Measurements from ENCODE around the gene ZNF74.

Gene ZNF74

GRCh38 chr22:20433191-20433590, 39.2 kb downstream of the ZNF74 start:
- Mint-ChIP-seq H3K9me3 (no peaks in the 10 kb centered on the region), H3K27ac (no peak overlapping the region), H3K4me3 (no peak overlapping the region), H3K4me1 (peaks cover 22% of the 10 kb centered on the region), H3K27me3 (peaks cover 33% of the 10 kb centered on the region), H3K36me3 (peaks cover under 1% of the 10 kb centered on the region)
- ATAC-seq (ENCODE audit: low read depth) (no peak), DNase-seq (ENCODE audit: low spot score in 2 of 2) (no peak)

DNA sequence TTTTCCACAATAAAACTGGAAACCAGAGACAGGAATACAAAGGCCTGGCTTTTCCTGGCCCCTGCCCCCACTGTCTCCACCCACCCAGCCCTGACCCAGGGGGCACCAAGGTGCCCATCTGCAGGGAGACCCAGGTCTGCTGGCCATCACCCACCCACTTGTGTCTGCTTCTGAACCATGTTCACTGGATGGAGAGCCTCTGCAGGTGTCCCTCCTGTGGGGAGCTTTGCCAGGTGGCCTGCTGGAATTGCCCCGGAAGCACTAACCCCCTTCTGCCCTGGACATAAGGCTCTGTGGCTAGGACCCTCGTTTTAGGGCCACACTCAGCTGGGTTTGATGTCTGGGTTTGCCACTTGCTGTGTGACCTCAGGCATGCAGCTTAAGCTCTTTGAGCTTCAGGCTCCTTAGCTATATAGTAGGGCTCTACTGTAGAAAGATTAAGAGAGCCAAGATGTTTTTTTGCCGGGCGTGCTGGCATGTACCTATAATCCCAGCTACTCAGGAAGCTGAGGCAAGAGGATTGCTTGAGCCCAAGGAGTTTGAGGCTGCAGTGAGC, 39.8 kb downstream of the ZNF74 start:
- Mint-ChIP-seq H3K4me3 (no peak overlapping the region), H3K36me3 (no peaks in the 10 kb centered on the region), H3K27ac (no peak overlapping the region), H3K27me3 (peaks cover 37% of the 10 kb centered on the region), H3K4me1 (peaks cover 23% of the 10 kb centered on the region), H3K9me3 (no peaks in the 10 kb centered on the region)
- DNase-seq (ENCODE audit: low spot score in 2 of 2), result no peak
- ATAC-seq (ENCODE audit: low read depth), result no peak

GRCh38 chr22:20434264-20434751, 40.4 kb downstream of the ZNF74 start:
- ATAC-seq (ENCODE audit: low read depth) (no peak), DNase-seq (ENCODE audit: low spot score in 2 of 2) (no peak)
- Mint-ChIP-seq H3K4me3 (no peak overlapping the region), H3K27ac (no peak overlapping the region), H3K4me1 (peaks cover 19% of the 10 kb centered on the region), H3K36me3 (no peaks in the 10 kb centered on the region), H3K9me3 (no peaks in the 10 kb centered on the region), H3K27me3 (peaks cover 33% of the 10 kb centered on the region)

DNA sequence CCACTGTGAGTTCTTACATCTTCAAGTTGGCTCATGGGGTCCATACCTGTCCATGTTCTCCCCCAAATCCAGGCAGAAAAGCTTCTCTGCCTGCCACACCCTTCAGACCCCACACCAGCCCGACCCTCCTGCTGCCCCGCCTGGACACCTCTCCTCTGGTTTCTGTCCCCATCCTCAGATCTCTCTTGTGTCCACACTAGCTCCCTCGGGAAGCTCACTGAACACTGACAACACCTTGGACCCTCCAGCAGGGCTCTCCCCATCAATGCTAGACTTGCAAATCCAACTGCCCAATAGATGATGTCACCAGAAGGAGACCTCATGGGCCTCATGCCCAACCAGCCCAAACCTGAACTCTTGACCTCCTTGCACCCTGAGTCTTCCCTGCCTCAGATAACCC, 40.8 kb downstream of the ZNF74 start:
- Mint-ChIP-seq H3K9me3 (no peaks in the 10 kb centered on the region), H3K27ac (no peak overlapping the region), H3K4me3 (no peak overlapping the region), H3K36me3 (no peaks in the 10 kb centered on the region), H3K27me3 (peaks cover 36% of the 10 kb centered on the region), H3K4me1 (peaks cover 19% of the 10 kb centered on the region)
- DNase-seq (ENCODE audit: low spot score in 2 of 2) (no peak), ATAC-seq (ENCODE audit: low read depth) (no peak)

DNA sequence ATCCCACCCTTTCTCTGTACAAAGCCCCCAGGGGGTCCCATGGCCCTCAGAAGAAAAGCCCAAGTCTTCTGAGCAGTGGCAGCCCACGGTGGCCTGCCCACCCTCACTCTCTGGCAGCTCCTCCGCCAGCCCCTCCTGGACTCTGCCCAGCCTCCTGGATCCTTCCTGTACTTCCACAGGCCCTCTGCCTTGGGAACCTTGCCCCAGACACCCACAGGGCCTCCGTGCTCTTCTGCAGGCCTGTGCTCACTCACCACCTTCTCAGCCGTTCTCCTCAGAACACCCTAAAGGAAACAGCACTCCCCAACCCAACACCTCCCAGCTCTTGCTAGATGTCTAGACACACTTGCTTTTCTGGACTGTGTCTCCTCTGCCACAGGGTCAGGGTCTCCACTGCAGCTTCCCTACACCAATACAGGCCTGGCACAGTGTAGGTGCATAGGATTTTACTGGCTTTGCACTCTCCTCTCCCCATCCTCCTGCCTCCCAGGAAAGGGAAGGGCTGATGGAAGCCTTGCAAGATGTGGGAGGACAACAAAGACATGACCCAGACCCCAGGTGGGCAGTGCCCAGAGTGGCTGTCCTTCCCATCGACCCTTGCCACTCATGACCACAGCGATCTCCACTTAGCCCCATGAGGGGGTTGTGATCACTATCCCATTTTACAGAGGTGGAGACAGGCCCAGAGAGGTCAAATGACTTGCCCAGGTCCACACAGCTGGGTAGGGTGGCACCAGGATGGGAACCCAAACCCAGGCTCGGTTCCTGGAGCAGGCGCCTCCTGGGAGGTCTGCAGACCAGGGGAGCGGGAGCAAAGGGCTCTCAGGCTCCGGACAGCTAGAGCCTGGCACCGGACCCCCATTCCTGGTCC, 41.7 kb downstream of the ZNF74 start:
- Mint-ChIP-seq H3K9me3 (no peaks in the 10 kb centered on the region), H3K36me3 (peaks cover 2% of the 10 kb centered on the region)
- no peak for ATAC-seq (ENCODE audit: low read depth)

DNA sequence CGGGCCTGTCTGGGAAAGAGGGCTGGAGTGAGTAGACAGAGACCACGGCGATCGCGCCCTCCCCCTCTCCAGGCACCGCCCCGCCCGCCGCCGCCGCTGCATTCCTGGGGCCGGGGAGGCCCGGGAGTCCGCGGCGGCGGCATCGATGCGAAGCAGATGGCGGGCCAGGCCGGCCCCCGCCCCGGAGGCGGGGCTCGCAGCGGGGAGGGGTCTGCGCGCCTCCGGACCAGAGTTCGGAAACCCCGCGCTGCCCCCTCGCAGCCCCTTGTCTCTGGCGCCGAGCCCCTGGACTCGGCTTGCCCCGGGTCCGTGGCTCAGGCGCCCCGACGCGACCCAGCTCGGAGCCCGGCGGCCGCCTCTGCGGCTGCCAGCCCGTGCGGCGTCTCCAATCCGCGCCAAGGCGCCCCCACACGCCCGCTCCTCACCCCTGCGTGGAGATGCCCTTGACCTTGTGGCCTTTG, 42.4 kb downstream of the ZNF74 start:
- peaks cover 3% of the 10 kb centered on the region for H3K36me3 Mint-ChIP-seq
- DNase-seq (ENCODE audit: low spot score in 2 of 2), result no peak
- no peak overlapping the region for H3K27ac Mint-ChIP-seq
- no peaks in the 10 kb centered on the region for H3K9me3 Mint-ChIP-seq
- ATAC-seq (ENCODE audit: low read depth), result peak; percentile 40
- peaks cover 36% of the 10 kb centered on the region for H3K27me3 Mint-ChIP-seq
- peaks cover 22% of the 10 kb centered on the region for H3K4me1 Mint-ChIP-seq
- H3K4me3 Mint-ChIP-seq, result peak overlapping the region; percentile 89

More for the DNA sequence above, 41.7 kb downstream of the ZNF74 start:
- no peak overlapping the region for H3K27ac Mint-ChIP-seq
- peak overlapping the region; percentile 18 for H3K4me3 Mint-ChIP-seq
- peaks cover 22% of the 10 kb centered on the region for H3K4me1 Mint-ChIP-seq
- H3K27me3 Mint-ChIP-seq, result peaks cover 36% of the 10 kb centered on the region
- DNase-seq (ENCODE audit: low spot score in 2 of 2), result no peak

- peaks cover 35% of the 10 kb centered on the region for H3K27me3 Mint-ChIP-seq
- peaks cover 22% of the 10 kb centered on the region for H3K4me1 Mint-ChIP-seq
- peak; percentile 43 for ATAC-seq (ENCODE audit: low read depth)
- H3K4me3 Mint-ChIP-seq, result peak overlapping the region; percentile 89
- H3K36me3 Mint-ChIP-seq, result peaks cover 3% of the 10 kb centered on the region
- H3K27ac Mint-ChIP-seq, result peak overlapping the region; percentile 90
- H3K9me3 Mint-ChIP-seq, result no peaks in the 10 kb centered on the region
- peak in 1 of 2 donors; percentile 50 for DNase-seq (ENCODE audit: low spot score in 2 of 2)
Observed at GRCh38 chr22:20436768-20437612, 43.0 kb downstream of the ZNF74 start.

- Mint-ChIP-seq H3K27me3 (peaks cover 30% of the 10 kb centered on the region), H3K4me3 (peak within 1 kb of the TSS; percentile 89), H3K4me1 (peaks cover 22% of the 10 kb centered on the region), H3K9me3 (no peaks in the 10 kb centered on the region), H3K36me3 (peaks cover 6% of the 10 kb centered on the region), H3K27ac (peak within 1 kb of the TSS; percentile 90)
- DNase-seq (ENCODE audit: low spot score in 2 of 2) (no peak), ATAC-seq (ENCODE audit: low read depth) (peak; percentile 20)
Observed at GRCh38 chr22:20437613-20438426, 43.9 kb downstream of the ZNF74 start, which contains the start of gene SCARF2. SCARF2 (minus strand) TSS chr22:20437825; CDS start chr22:20437754, 71 bp downstream.

DNA sequence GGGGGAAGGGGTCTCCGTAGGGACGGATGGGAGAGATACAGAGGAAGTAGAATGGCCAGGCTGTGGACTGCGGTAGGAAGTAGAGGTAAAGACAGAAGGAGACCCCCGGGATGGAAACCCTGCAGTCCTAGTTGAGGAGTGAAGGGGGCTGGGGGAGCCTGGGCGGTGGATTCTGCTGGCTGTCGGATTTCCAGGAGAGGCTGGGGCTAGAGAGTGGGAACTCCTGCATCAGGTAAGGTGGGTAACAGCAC, 44.4 kb downstream of the ZNF74 start:
- peaks cover 22% of the 10 kb centered on the region for H3K4me1 Mint-ChIP-seq

GRCh38 chr22:20438678-20439492, 44.9 kb downstream of the ZNF74 start:
- Mint-ChIP-seq H3K4me3 (no peak overlapping the region), H3K9me3 (no peaks in the 10 kb centered on the region), H3K36me3 (peaks cover 9% of the 10 kb centered on the region), H3K27ac (no peak overlapping the region), H3K4me1 (peaks cover 22% of the 10 kb centered on the region), H3K27me3 (peaks cover 30% of the 10 kb centered on the region)
- ATAC-seq (ENCODE audit: low read depth), result no peak
- DNase-seq (ENCODE audit: low spot score in 2 of 2), result no peak

More for the DNA sequence above, 44.4 kb downstream of the ZNF74 start:
- Mint-ChIP-seq H3K27ac (no peak overlapping the region), H3K27me3 (peaks cover 30% of the 10 kb centered on the region), H3K4me3 (no peak overlapping the region), H3K9me3 (no peaks in the 10 kb centered on the region), H3K36me3 (peaks cover 7% of the 10 kb centered on the region)
- ATAC-seq (ENCODE audit: low read depth) (no peak), DNase-seq (ENCODE audit: low spot score in 2 of 2) (no peak)

GRCh38 chr22:20439556-20439927, 45.6 kb downstream of the ZNF74 start:
- Mint-ChIP-seq H3K4me3 (no peak overlapping the region), H3K36me3 (peaks cover 14% of the 10 kb centered on the region), H3K9me3 (no peaks in the 10 kb centered on the region), H3K27me3 (peaks cover 28% of the 10 kb centered on the region), H3K4me1 (peaks cover 22% of the 10 kb centered on the region), H3K27ac (no peak overlapping the region)
- ATAC-seq (ENCODE audit: low read depth), result no peak
- no peak for DNase-seq (ENCODE audit: low spot score in 2 of 2)

DNA sequence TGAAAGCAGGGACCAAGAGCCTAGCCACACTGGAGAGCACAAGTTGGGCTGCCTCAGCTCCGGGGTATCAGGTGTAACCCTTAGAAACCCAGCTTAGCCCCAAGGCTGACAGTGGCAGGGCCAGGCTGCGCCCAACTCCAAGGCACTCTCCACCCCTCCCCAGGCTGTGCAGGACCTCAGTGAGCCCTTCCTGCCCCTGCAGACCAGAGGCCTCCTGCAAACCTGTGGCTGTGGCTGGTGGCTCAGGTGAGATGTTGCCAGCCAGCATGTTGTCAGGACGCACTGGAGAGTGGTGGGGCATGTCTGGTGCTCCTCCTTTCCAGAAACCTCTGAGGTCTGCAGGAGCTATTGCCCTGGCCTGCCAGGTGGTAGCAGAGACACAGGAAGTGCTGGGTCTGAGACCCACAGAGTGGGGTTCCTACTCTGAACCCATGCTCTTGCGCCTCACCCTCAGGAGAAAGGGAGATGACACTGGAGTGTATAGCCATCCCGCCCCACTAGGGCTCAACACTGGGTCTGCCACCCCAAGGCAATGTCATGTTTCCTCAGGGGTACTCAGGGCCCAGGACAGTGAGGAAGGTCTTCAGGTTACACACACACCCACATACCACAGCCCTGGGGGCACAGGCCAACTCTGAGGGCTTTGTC, 46.1 kb downstream of the ZNF74 start:
- no peaks in the 10 kb centered on the region for H3K9me3 Mint-ChIP-seq
- peaks cover 19% of the 10 kb centered on the region for H3K4me1 Mint-ChIP-seq
- no peak overlapping the region for H3K27ac Mint-ChIP-seq
- H3K27me3 Mint-ChIP-seq, result peaks cover 24% of the 10 kb centered on the region
- ATAC-seq (ENCODE audit: low read depth), result no peak
- peaks cover 16% of the 10 kb centered on the region for H3K36me3 Mint-ChIP-seq
- DNase-seq (ENCODE audit: low spot score in 2 of 2), result no peak
- no peak overlapping the region for H3K4me3 Mint-ChIP-seq

Data from memory B cell (primary cell).